ENCODE data around the gene MEAF6. TPM values are rescaled to one million over a fixed set of nuclear protein-coding genes. Genes with fewer than 3 reads are reported as not detected.

The MEAF6 gene
- total RNA-seq, 1 donor from 2014 or later = 52.8 TPM

DNA sequence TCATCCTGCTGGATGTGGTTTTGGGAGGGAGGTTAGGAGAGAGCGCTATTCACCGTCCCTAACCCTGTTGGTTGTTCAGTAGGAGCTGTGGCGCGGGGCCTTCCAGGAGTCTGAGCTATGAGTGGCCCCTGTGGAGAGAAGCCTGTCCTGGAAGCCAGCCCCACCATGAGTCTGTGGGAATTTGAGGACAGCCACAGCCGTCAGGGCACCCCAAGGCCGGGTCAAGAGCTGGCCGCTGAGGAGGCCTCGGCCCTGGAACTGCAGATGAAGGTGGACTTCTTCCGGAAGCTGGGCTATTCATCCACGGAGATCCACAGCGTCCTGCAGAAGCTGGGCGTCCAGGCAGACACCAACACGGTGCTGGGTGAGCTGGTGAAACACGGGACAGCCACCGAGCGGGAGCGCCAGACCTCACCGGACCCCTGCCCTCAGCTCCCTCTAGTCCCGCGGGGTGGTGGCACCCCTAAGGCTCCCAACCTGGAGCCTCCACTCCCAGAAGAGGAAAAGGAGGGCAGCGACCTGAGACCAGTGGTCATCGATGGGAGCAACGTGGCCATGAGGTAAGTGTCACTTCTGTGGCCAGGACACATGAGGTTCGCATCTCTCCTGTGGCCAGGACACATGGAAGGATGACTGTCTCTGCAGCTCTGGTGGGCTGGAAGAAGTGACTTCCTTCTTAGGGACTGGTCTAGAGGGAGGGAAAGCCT is 39.0 kb downstream of the MEAF6 start:
- Mint-ChIP-seq H3K27me3 (ENCODE audit: low read depth) (no peaks in the 10 kb centered on the region), H3K27ac (ENCODE audit: unreplicated experiment) (peak overlapping the region; percentile 97), H3K9me3 (ENCODE audit: low read depth) (no peaks in the 10 kb centered on the region), H3K4me1 (ENCODE audit: low read depth) (peaks cover 88% of the 10 kb centered on the region), H3K36me3 (ENCODE audit: low read depth) (peaks cover 4% of the 10 kb centered on the region), H3K4me3 (ENCODE audit: unreplicated experiment) (peak overlapping the region; percentile 80)
- DNase-seq (ENCODE audit: low spot score) = no peak
- TF ChIP-seq, protein P1, sequence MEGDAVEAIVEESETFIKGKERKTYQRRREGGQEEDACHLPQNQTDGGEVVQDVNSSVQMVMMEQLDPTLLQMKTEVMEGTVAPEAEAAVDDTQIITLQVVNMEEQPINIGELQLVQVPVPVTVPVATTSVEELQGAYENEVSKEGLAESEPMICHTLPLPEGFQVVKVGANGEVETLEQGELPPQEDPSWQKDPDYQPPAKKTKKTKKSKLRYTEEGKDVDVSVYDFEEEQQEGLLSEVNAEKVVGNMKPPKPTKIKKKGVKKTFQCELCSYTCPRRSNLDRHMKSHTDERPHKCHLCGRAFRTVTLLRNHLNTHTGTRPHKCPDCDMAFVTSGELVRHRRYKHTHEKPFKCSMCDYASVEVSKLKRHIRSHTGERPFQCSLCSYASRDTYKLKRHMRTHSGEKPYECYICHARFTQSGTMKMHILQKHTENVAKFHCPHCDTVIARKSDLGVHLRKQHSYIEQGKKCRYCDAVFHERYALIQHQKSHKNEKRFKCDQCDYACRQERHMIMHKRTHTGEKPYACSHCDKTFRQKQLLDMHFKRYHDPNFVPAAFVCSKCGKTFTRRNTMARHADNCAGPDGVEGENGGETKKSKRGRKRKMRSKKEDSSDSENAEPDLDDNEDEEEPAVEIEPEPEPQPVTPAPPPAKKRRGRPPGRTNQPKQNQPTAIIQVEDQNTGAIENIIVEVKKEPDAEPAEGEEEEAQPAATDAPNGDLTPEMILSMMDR (IDR thresholded peaks at IDR 0.05) = no peak

- Mint-ChIP-seq H3K36me3 (ENCODE audit: low read depth) (peaks cover 4% of the 10 kb centered on the region), H3K9me3 (ENCODE audit: low read depth) (no peaks in the 10 kb centered on the region)
- no peak for DNase-seq (ENCODE audit: low spot score)
Observed at GRCh38 chr1:37474697-37475379, 39.7 kb downstream of the MEAF6 start.

DNA sequence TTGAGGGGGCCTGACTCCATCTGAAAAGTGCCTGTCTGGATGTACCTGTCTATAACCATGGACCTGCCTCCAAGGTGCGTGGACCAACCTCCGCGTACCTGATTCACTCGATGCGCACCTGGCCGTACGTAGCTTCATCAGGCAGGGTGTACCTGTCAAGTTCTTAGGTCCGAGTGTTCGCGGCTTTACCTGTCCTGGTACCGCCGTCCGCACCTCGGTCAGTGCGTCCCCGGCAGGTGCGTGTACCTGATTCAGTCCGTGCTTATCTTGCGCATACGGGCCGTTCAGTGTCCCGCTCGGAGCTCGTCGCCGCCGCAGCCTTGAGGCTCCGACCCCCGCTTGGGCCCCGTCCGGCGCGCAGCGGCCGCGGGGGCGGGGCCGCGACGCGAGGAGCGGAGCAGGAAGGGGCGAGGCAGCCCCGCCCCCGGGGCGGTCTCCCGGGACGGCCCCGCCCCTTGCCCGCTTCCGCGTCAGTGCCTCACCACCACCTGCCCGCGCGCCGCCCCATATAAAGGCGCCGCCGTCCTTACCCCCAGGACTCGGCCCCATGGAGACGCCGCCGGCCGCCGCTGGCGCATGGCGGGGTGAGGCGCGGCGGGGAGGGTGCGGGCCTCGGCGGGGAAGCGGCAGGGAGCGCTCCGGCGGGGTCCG is 40.4 kb downstream of the MEAF6 start, which contains the start of gene ZC3H12A:
Gene ZC3H12A (plus strand): TSS at position 535 of the 651 bp plus-strand sequence. CDS start 917 bp downstream, outside the sequence.
- no peaks in the 10 kb centered on the region for H3K9me3 Mint-ChIP-seq (ENCODE audit: low read depth)
- peaks cover 84% of the 10 kb centered on the region for H3K4me1 Mint-ChIP-seq (ENCODE audit: low read depth)
- peaks cover 4% of the 10 kb centered on the region for H3K36me3 Mint-ChIP-seq (ENCODE audit: low read depth)
- H3K27ac Mint-ChIP-seq (ENCODE audit: unreplicated experiment) = peak within 1 kb of the TSS; percentile 98
- TF ChIP-seq, protein P1 (IDR thresholded peaks at IDR 0.05) = no peak
- DNase-seq (ENCODE audit: low spot score) = peak; percentile 86
- H3K27me3 Mint-ChIP-seq (ENCODE audit: low read depth) = no peaks in the 10 kb centered on the region
- H3K4me3 Mint-ChIP-seq (ENCODE audit: unreplicated experiment) = peak within 1 kb of the TSS; percentile 80

More at GRCh38 chr1:37474697-37475379, 39.7 kb downstream of the MEAF6 start:
- TF ChIP-seq, protein P1 (IDR thresholded peaks at IDR 0.05) = no peak
- Mint-ChIP-seq H3K4me1 (ENCODE audit: low read depth) (peaks cover 84% of the 10 kb centered on the region), H3K27me3 (ENCODE audit: low read depth) (no peaks in the 10 kb centered on the region), H3K4me3 (ENCODE audit: unreplicated experiment) (peak overlapping the region; percentile 80), H3K27ac (ENCODE audit: unreplicated experiment) (peak overlapping the region; percentile 97)

DNA sequence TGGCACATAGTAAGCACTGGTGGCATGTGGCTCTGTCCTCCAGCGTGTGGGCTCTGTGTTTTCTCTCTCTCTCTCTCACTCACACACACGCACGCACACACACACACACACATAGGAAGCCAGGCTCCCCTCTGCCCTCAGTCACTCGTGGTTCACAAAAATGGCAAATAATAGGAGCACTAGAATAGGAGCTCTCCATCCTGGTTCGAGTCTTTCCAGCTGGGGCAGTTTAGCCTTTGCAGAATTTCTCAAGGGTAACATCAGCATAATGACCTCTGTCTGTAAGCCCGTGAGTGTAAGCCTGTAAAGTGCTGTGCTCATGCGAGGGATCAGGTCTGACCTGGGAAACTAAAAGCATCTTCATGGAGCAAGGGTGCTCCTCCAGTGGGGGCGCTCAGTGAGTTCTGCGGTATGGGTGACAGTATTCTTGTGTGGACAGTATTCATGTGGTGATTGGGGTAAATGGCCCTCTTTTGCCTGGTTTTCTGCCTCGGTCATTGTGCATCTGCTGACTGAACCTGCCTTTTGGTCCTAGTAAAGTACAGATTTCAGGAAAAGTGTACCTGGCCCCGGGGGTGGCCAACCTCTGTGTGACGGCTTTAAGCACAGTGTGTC is 41.0 kb downstream of the MEAF6 start:
- Mint-ChIP-seq H3K27me3 (ENCODE audit: low read depth) (no peaks in the 10 kb centered on the region), H3K27ac (ENCODE audit: unreplicated experiment) (peak overlapping the region; percentile 98), H3K4me1 (ENCODE audit: low read depth) (peaks cover 79% of the 10 kb centered on the region), H3K36me3 (ENCODE audit: low read depth) (peaks cover 4% of the 10 kb centered on the region), H3K4me3 (ENCODE audit: unreplicated experiment) (peak overlapping the region; percentile 63), H3K9me3 (ENCODE audit: low read depth) (no peaks in the 10 kb centered on the region)
- peak; percentile 35 for DNase-seq (ENCODE audit: low spot score)
- TF ChIP-seq, protein P1 (IDR thresholded peaks at IDR 0.05) = no peak

GRCh38 chr1:37472994-37473393 is 41.6 kb downstream of the MEAF6 start:
- DNase-seq (ENCODE audit: low spot score) = no peak
- TF ChIP-seq, protein P1 (IDR thresholded peaks at IDR 0.05) = no peak
- no peaks in the 10 kb centered on the region for H3K9me3 Mint-ChIP-seq (ENCODE audit: low read depth)
- peaks cover 73% of the 10 kb centered on the region for H3K4me1 Mint-ChIP-seq (ENCODE audit: low read depth)
- H3K27ac Mint-ChIP-seq (ENCODE audit: unreplicated experiment) = peak overlapping the region; percentile 98
- peak overlapping the region; percentile 63 for H3K4me3 Mint-ChIP-seq (ENCODE audit: unreplicated experiment)
- no peaks in the 10 kb centered on the region for H3K27me3 Mint-ChIP-seq (ENCODE audit: low read depth)
- peaks cover 3% of the 10 kb centered on the region for H3K36me3 Mint-ChIP-seq (ENCODE audit: low read depth)

Measured in chondrocyte (in vitro differentiated cells).